ENCODE measurements around the gene MFN2. TPM values are rescaled to one million over a fixed set of nuclear protein-coding genes. Genes with fewer than 3 reads are reported as not detected.

MFN2 gene
- polyA plus RNA-seq, 1 of the 3 experiments (the other 2 are of a cell fraction) = 43.2 TPM

DNA sequence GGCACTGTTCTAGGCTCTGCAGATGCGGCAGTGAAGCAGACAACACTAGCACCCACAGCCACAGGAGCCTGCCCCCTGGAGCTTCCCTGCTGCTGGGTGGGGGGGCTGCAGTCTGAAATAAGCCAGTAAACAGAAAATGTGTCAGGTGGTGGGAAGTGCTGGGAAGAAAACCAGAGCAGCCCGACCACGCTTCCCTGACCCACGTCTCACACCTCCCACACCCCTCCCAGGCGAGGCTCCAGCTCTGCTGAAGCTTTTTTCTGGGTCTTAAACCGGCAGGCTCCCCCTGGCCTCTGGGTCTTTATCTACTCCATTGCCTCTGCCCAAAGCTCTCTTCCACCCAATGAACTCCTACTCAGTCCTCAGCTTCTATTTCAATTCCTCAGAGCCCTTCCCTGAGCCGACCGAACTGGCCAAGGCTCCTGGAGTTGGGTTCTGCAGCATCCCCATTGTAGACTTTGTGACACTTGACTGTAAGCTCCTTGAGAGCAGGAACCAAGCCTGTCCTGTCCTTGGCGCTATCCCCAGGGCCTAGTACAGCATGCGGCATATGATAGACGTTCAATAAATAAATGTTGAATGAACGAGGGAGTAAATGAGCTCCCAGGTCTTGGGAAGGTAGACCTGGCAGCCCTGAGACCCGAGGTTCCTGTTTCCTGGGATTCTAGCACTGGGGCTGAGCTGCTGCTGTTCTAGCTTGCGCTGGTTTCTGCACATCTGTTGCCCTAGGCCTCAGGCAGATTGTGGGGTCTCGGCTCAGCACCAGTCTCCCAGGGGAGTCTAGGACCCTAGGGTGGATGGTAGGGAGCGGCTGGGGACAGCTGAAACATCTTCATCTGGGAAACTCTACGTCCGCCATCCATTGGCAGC is 57.5 kb downstream of the MFN2 start:
- Histone ChIP-seq H3K9ac (no peak overlapping the region), H3K36me3 (replicated peaks in 1 of 2; ENCODE audit: control insufficient read depth in 1 of 2, insufficient read depth in 2 of 2, low read length in 1 of 2) (no peaks in the 10 kb centered on the region), H3K4me2 (no peak overlapping the region), H3F3A (replicated peaks; ENCODE audit: insufficient read depth) (peaks cover 12% of the 10 kb centered on the region), H2AFZ (ENCODE audit: low read depth) (no peak overlapping the region), H3K79me2 (ENCODE audit: insufficient read depth) (no peaks in the 10 kb centered on the region), H3K9me2 (no peaks in the 10 kb centered on the region), H4K20me1 (ENCODE audit: insufficient read depth) (no peaks in the 10 kb centered on the region), H3K4me3 (ENCODE audit: low read depth in 2 of 2, low read length in 1 of 2) (no peak overlapping the region), H3K27ac (ENCODE audit: low read depth in 2 of 2, low read length in 1 of 2) (no peak overlapping the region), H3K9me3 (no peaks in the 10 kb centered on the region), H3K4me1 (ENCODE audit: control insufficient read depth in 1 of 2, insufficient read depth in 2 of 2, low read depth in 1 of 2, low read length in 1 of 2) (peaks cover 0 to 3% of the 10 kb centered on the region in 2 experiments; a peak in 2 of 4 replicates), H3K27me3 (ENCODE audit: insufficient read depth) (no peaks in the 10 kb centered on the region)
- ChIA-PET CTCF (interaction anchor here (0.9 to 2.0 kb wide), 5 partner anchors 12 to 87 kb away, joined by 4 to 9 read pairs (median 5); no protein-coding TSS in a partner anchor), POLR2A (interaction anchor here (0.6 kb wide), 2 partner anchors 57 to 277 kb away, joined by 3 to 4 read pairs; no protein-coding TSS in a partner anchor)
- no peak for DNase-seq
- TF ChIP-seq, protein P1, sequence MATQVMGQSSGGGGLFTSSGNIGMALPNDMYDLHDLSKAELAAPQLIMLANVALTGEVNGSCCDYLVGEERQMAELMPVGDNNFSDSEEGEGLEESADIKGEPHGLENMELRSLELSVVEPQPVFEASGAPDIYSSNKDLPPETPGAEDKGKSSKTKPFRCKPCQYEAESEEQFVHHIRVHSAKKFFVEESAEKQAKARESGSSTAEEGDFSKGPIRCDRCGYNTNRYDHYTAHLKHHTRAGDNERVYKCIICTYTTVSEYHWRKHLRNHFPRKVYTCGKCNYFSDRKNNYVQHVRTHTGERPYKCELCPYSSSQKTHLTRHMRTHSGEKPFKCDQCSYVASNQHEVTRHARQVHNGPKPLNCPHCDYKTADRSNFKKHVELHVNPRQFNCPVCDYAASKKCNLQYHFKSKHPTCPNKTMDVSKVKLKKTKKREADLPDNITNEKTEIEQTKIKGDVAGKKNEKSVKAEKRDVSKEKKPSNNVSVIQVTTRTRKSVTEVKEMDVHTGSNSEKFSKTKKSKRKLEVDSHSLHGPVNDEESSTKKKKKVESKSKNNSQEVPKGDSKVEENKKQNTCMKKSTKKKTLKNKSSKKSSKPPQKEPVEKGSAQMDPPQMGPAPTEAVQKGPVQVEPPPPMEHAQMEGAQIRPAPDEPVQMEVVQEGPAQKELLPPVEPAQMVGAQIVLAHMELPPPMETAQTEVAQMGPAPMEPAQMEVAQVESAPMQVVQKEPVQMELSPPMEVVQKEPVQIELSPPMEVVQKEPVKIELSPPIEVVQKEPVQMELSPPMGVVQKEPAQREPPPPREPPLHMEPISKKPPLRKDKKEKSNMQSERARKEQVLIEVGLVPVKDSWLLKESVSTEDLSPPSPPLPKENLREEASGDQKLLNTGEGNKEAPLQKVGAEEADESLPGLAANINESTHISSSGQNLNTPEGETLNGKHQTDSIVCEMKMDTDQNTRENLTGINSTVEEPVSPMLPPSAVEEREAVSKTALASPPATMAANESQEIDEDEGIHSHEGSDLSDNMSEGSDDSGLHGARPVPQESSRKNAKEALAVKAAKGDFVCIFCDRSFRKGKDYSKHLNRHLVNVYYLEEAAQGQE (IDR thresholded peaks at IDR 0.05; ENCODE audit: low read depth, low read length) = no peak
- TF ChIP-seq JUND (IDR thresholded peaks at IDR 0.05) (no peak), TAF1 (IDR thresholded peaks at IDR 0.05; ENCODE audit: borderline replicate concordance, low read depth, low read length) (no peak), FOSL2 (IDR thresholded peaks at IDR 0.05; ENCODE audit: borderline replicate concordance, low read depth) (no peak), RXRA (IDR thresholded peaks at IDR 0.05; ENCODE audit: borderline replicate concordance, low read depth) (no peak), GABPA (IDR thresholded peaks at IDR 0.05; ENCODE audit: low read depth) (no peak), RFX5 (IDR thresholded peaks at IDR 0.05; ENCODE audit: low read length) (no peak), FOXJ3 (CRISPR knock-in tag; IDR thresholded peaks at IDR 0.05) (no peak), EZH2phosphoT487 (IDR thresholded peaks at IDR 0.05; ENCODE audit: borderline replicate concordance, low read depth) (no peak), TEAD4 (IDR thresholded peaks at IDR 0.05; ENCODE audit: borderline replicate concordance, insufficient read depth) (no peak), YY1 (IDR thresholded peaks at IDR 0.05; ENCODE audit: low read depth) (no peak), TCF12 (IDR thresholded peaks at IDR 0.05) (no peak), POLR2AphosphoS5 (IDR thresholded peaks at IDR 0.05; ENCODE audit: low read depth, low read length) (no peak)
- TF ChIP-seq, protein P2, sequence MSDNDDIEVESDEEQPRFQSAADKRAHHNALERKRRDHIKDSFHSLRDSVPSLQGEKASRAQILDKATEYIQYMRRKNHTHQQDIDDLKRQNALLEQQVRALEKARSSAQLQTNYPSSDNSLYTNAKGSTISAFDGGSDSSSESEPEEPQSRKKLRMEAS (IDR thresholded peaks at IDR 0.05; ENCODE audit: low read depth) = no peak
- TF ChIP-seq, protein P3, sequence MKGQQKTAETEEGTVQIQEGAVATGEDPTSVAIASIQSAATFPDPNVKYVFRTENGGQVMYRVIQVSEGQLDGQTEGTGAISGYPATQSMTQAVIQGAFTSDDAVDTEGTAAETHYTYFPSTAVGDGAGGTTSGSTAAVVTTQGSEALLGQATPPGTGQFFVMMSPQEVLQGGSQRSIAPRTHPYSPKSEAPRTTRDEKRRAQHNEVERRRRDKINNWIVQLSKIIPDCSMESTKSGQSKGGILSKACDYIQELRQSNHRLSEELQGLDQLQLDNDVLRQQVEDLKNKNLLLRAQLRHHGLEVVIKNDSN (IDR thresholded peaks at IDR 0.05; ENCODE audit: borderline replicate concordance, low read depth) = no peak
- WGBS (ENCODE audit: low lambda C conversion rate) = 84% methylated on average over 14 of the region's 18 CpGs

Data from SK-N-SH (cell line).